ENCODE data around the gene TFEB. TPM values are rescaled to one million over a fixed set of nuclear protein-coding genes. Genes with fewer than 3 reads are reported as not detected.

The TFEB gene
- total RNA-seq, 1 donor from 2014 or later, result 3.1 TPM

GRCh38 chr6:41694815-41695526 lies 40.4 kb downstream of the TFEB start:
- no peak for TF ChIP-seq CTCF (IDR thresholded peaks at IDR 0.05; ENCODE audit: partially characterized antibody, unreplicated experiment)
- H3K4me3 Mint-ChIP-seq (ENCODE audit: unreplicated experiment), result no peak overlapping the region
- no peak overlapping the region for H3K27ac Mint-ChIP-seq (ENCODE audit: unreplicated experiment)
- DNase-seq, result no peak
- peaks cover 2% of the 10 kb centered on the region for H3K9me3 Mint-ChIP-seq (ENCODE audit: unreplicated experiment)
- no peaks in the 10 kb centered on the region for H3K4me1 Mint-ChIP-seq (ENCODE audit: low read depth, unreplicated experiment)
- no peaks in the 10 kb centered on the region for H3K36me3 Mint-ChIP-seq (ENCODE audit: unreplicated experiment)
- peaks cover 6% of the 10 kb centered on the region for H3K27me3 Mint-ChIP-seq (ENCODE audit: unreplicated experiment)

- Mint-ChIP-seq H3K36me3 (ENCODE audit: unreplicated experiment) (no peaks in the 10 kb centered on the region), H3K9me3 (ENCODE audit: unreplicated experiment) (peaks cover 2% of the 10 kb centered on the region), H3K27ac (ENCODE audit: unreplicated experiment) (no peak overlapping the region), H3K27me3 (ENCODE audit: unreplicated experiment) (peaks cover 6% of the 10 kb centered on the region), H3K4me3 (ENCODE audit: unreplicated experiment) (no peak overlapping the region), H3K4me1 (ENCODE audit: low read depth, unreplicated experiment) (no peaks in the 10 kb centered on the region)
- no peak for DNase-seq
- no peak for TF ChIP-seq CTCF (IDR thresholded peaks at IDR 0.05; ENCODE audit: partially characterized antibody, unreplicated experiment)
Observed at GRCh38 chr6:41693281-41694240, 41.8 kb downstream of the TFEB start.

- Mint-ChIP-seq H3K4me1 (ENCODE audit: low read depth, unreplicated experiment) (no peaks in the 10 kb centered on the region), H3K9me3 (ENCODE audit: unreplicated experiment) (peaks cover 2% of the 10 kb centered on the region), H3K36me3 (ENCODE audit: unreplicated experiment) (no peaks in the 10 kb centered on the region), H3K27me3 (ENCODE audit: unreplicated experiment) (peaks cover 8% of the 10 kb centered on the region), H3K27ac (ENCODE audit: unreplicated experiment) (no peak overlapping the region), H3K4me3 (ENCODE audit: unreplicated experiment) (no peak overlapping the region)
- no peak for DNase-seq
- no peak for TF ChIP-seq CTCF (IDR thresholded peaks at IDR 0.05; ENCODE audit: partially characterized antibody, unreplicated experiment)
Observed at GRCh38 chr6:41692730-41693129, 42.7 kb downstream of the TFEB start.

- DNase-seq, result no peak
- Mint-ChIP-seq H3K27me3 (ENCODE audit: unreplicated experiment) (peaks cover 8% of the 10 kb centered on the region), H3K36me3 (ENCODE audit: unreplicated experiment) (no peaks in the 10 kb centered on the region), H3K4me1 (ENCODE audit: low read depth, unreplicated experiment) (no peaks in the 10 kb centered on the region), H3K27ac (ENCODE audit: unreplicated experiment) (no peak overlapping the region), H3K9me3 (ENCODE audit: unreplicated experiment) (peaks cover 2% of the 10 kb centered on the region), H3K4me3 (ENCODE audit: unreplicated experiment) (no peak overlapping the region)
- TF ChIP-seq CTCF (IDR thresholded peaks at IDR 0.05; ENCODE audit: partially characterized antibody, unreplicated experiment), result no peak
Observed at GRCh38 chr6:41692080-41692675, 43.2 kb downstream of the TFEB start.

Data from glutamatergic neuron (in vitro differentiated cells).